ENCODE measurements around the gene MYCBPAP.
A peak's percentile ranks its signal among the peaks of the same experiment; 100 is the strongest.

Gene MYCBPAP

DNA sequence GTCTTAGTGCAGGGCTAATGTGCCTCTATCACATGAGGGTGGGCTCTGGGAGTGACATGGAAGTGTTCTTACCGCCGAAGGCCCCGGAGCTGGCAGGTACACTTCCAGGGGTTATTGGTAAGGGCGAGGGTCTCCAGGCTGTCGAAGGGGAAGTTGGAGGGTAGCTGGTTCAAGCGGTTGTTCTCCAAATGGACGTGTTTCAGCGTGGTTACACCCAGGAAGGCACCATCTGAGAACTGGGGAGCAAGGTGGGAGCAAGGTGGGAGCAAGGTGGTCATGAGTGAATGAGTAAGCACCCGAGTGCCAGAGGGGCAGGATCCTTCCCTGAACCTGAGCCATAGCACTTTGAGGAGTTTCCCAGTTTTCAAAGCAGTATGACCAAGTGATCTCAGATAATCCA, 42.6 kb upstream of the MYCBPAP start:
- Histone ChIP-seq H3K27ac (ENCODE audit: low read length) (no peak overlapping the region), H3K4me1 (ENCODE audit: control insufficient read depth in 1 of 2, insufficient read depth in 2 of 2, low read length in 2 of 2) (peaks cover 0 to 16% of the 10 kb centered on the region in 2 donors)

GRCh38 chr17:50466371-50467113, 41.7 kb upstream of the MYCBPAP start:
- Histone ChIP-seq H3K4me3 (ENCODE audit: low read depth in 1 of 2, low read length in 2 of 2) (no peak overlapping the region), H3K9me3 (ENCODE audit: control insufficient read depth in 1 of 2, low read length in 2 of 2) (no peaks in the 10 kb centered on the region), H3K27ac (ENCODE audit: low read length) (no peak overlapping the region), H3K36me3 (ENCODE audit: control insufficient read depth in 1 of 2, insufficient read depth in 2 of 2, low read length in 2 of 2) (peaks cover 0 to 9% of the 10 kb centered on the region in 2 donors), H3K27me3 (ENCODE audit: low read depth, low read length) (peaks cover 12% of the 10 kb centered on the region), H3K4me1 (ENCODE audit: control insufficient read depth in 1 of 2, insufficient read depth in 2 of 2, low read length in 2 of 2) (peaks cover 0 to 16% of the 10 kb centered on the region in 2 donors)

More for the DNA sequence above, 42.6 kb upstream of the MYCBPAP start:
- Histone ChIP-seq H3K9me3 (ENCODE audit: control insufficient read depth in 1 of 2, low read length in 2 of 2) (no peaks in the 10 kb centered on the region), H3K27me3 (ENCODE audit: low read depth, low read length) (peaks cover 12% of the 10 kb centered on the region), H3K36me3 (ENCODE audit: control insufficient read depth in 1 of 2, insufficient read depth in 2 of 2, low read length in 2 of 2) (peaks cover 0 to 11% of the 10 kb centered on the region in 2 donors), H3K4me3 (ENCODE audit: low read depth in 1 of 2, low read length in 2 of 2) (no peak overlapping the region)

- H3K9me3 ChIP-seq (ENCODE audit: control insufficient read depth in 1 of 2, low read length in 2 of 2), result no peaks in the 10 kb centered on the region
- H3K27ac ChIP-seq (ENCODE audit: low read length), result no peak overlapping the region
- no peak overlapping the region for H3K4me3 ChIP-seq (ENCODE audit: low read depth in 1 of 2, low read length in 2 of 2)
- H3K4me1 ChIP-seq (ENCODE audit: control insufficient read depth in 1 of 2, insufficient read depth in 2 of 2, low read length in 2 of 2), result peaks cover 0 to 16% of the 10 kb centered on the region in 2 donors
- peaks cover 12% of the 10 kb centered on the region for H3K27me3 ChIP-seq (ENCODE audit: low read depth, low read length)
- peaks cover 0 to 7% of the 10 kb centered on the region in 2 donors for H3K36me3 ChIP-seq (ENCODE audit: control insufficient read depth in 1 of 2, insufficient read depth in 2 of 2, low read length in 2 of 2)
Observed at GRCh38 chr17:50467114-50467854, 41.0 kb upstream of the MYCBPAP start.

- Histone ChIP-seq H3K36me3 (ENCODE audit: control insufficient read depth in 1 of 2, insufficient read depth in 2 of 2, low read length in 2 of 2) (peaks cover 0 to under 1% of the 10 kb centered on the region in 2 donors), H3K27ac (ENCODE audit: low read length) (no peak overlapping the region), H3K4me3 (ENCODE audit: low read depth in 1 of 2, low read length in 2 of 2) (no peak overlapping the region)
Observed at GRCh38 chr17:50467855-50468303, 40.4 kb upstream of the MYCBPAP start.

GRCh38 chr17:50468304-50469207, 39.7 kb upstream of the MYCBPAP start, which contains the start of gene CHAD:
TSS of gene CHAD (minus strand) at chr17:50468880. CDS start at chr17:50468813, 67 bp downstream.
- Histone ChIP-seq H3K4me1 (ENCODE audit: control insufficient read depth in 1 of 2, insufficient read depth in 2 of 2, low read length in 2 of 2) (peaks cover 0 to 16% of the 10 kb centered on the region in 2 donors), H3K27ac (ENCODE audit: low read length) (no peak within 1 kb of the TSS), H3K4me3 (ENCODE audit: low read depth in 1 of 2, low read length in 2 of 2) (peak within 1 kb of the TSS; percentile 26 to 56), H3K27me3 (ENCODE audit: low read depth, low read length) (peaks cover 12% of the 10 kb centered on the region), H3K36me3 (ENCODE audit: control insufficient read depth in 1 of 2, insufficient read depth in 2 of 2, low read length in 2 of 2) (no peaks in the 10 kb centered on the region), H3K9me3 (ENCODE audit: control insufficient read depth in 1 of 2, low read length in 2 of 2) (no peaks in the 10 kb centered on the region)

More at GRCh38 chr17:50467855-50468303, 40.4 kb upstream of the MYCBPAP start:
- Histone ChIP-seq H3K27me3 (ENCODE audit: low read depth, low read length) (peaks cover 12% of the 10 kb centered on the region), H3K4me1 (ENCODE audit: control insufficient read depth in 1 of 2, insufficient read depth in 2 of 2, low read length in 2 of 2) (peaks cover 0 to 16% of the 10 kb centered on the region in 2 donors), H3K9me3 (ENCODE audit: control insufficient read depth in 1 of 2, low read length in 2 of 2) (no peaks in the 10 kb centered on the region)

DNA sequence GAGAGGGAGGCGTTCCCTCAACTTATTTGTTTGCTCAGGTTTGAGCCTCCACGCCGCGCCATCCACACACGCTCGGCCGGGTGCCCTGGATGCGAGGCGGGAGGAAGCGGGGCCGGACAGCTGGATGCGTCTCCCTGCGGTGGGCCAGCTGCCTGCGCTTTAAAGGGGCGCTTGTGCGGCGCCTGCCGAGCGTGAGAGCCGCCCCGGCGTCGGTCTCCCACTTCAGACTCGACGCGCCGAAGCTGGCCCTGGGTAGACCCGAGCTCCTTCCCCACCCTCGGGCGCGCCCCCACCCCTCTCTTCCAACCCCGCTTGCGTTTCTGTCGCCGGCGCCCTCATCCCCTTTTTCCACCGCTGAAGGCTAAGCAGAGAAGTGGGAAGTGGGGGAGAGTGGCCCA, 39.0 kb upstream of the MYCBPAP start:
- Histone ChIP-seq H3K4me1 (ENCODE audit: control insufficient read depth in 1 of 2, insufficient read depth in 2 of 2, low read length in 2 of 2) (peaks cover 0 to 16% of the 10 kb centered on the region in 2 donors), H3K27me3 (ENCODE audit: low read depth, low read length) (peaks cover 12% of the 10 kb centered on the region), H3K36me3 (ENCODE audit: control insufficient read depth in 1 of 2, insufficient read depth in 2 of 2, low read length in 2 of 2) (no peaks in the 10 kb centered on the region), H3K4me3 (ENCODE audit: low read depth in 1 of 2, low read length in 2 of 2) (peak overlapping the region; percentile 7 to 56), H3K9me3 (ENCODE audit: control insufficient read depth in 1 of 2, low read length in 2 of 2) (no peaks in the 10 kb centered on the region), H3K27ac (ENCODE audit: low read length) (no peak overlapping the region)

DNA sequence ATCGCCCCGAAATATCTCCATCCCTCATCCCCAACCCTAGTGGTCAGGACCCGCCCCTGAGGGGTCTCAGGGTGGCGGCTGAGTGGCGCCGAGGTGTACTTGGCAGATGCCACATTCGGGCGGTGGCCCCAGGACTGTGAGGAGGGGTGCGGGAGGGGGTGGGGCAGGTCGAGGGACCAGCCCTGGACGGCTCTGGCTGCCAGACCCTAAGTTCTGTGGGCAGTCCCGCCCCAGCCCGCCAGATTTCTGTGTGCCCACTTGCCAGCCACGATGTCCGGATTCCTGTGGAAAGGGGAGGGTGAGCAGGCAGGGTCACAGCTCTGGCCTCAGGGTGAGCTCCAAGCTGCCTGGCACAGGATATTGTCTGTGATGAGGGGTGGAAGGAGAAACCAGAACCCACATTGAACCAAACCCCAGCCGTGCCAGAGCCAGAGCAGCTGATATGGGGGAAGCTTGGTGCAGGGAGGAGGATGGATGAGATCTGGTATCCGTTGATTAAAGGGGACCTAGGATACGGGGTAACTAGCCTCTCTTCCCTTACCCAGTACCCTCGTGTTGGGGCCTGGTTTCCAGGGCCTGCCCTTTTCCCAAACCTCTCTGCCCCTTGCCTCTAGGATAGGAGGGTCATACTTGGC, 38.5 kb upstream of the MYCBPAP start:
- H3K4me3 ChIP-seq (ENCODE audit: low read depth in 1 of 2, low read length in 2 of 2), result no peak overlapping the region
- H3K27ac ChIP-seq (ENCODE audit: low read length), result no peak overlapping the region
- peaks cover 0 to 16% of the 10 kb centered on the region in 2 donors for H3K4me1 ChIP-seq (ENCODE audit: control insufficient read depth in 1 of 2, insufficient read depth in 2 of 2, low read length in 2 of 2)
- H3K36me3 ChIP-seq (ENCODE audit: control insufficient read depth in 1 of 2, insufficient read depth in 2 of 2, low read length in 2 of 2), result no peaks in the 10 kb centered on the region
- peaks cover 12% of the 10 kb centered on the region for H3K27me3 ChIP-seq (ENCODE audit: low read depth, low read length)
- no peaks in the 10 kb centered on the region for H3K9me3 ChIP-seq (ENCODE audit: control insufficient read depth in 1 of 2, low read length in 2 of 2)

GRCh38 chr17:50470426-50470825, 37.8 kb upstream of the MYCBPAP start:
- Histone ChIP-seq H3K27ac (ENCODE audit: low read length) (no peak overlapping the region), H3K9me3 (ENCODE audit: control insufficient read depth in 1 of 2, low read length in 2 of 2) (no peaks in the 10 kb centered on the region), H3K4me3 (ENCODE audit: low read depth in 1 of 2, low read length in 2 of 2) (no peak overlapping the region), H3K27me3 (ENCODE audit: low read depth, low read length) (peaks cover 12% of the 10 kb centered on the region), H3K4me1 (ENCODE audit: control insufficient read depth in 1 of 2, insufficient read depth in 2 of 2, low read length in 2 of 2) (peaks cover 0 to 16% of the 10 kb centered on the region in 2 donors), H3K36me3 (ENCODE audit: control insufficient read depth in 1 of 2, insufficient read depth in 2 of 2, low read length in 2 of 2) (no peaks in the 10 kb centered on the region)

DNA sequence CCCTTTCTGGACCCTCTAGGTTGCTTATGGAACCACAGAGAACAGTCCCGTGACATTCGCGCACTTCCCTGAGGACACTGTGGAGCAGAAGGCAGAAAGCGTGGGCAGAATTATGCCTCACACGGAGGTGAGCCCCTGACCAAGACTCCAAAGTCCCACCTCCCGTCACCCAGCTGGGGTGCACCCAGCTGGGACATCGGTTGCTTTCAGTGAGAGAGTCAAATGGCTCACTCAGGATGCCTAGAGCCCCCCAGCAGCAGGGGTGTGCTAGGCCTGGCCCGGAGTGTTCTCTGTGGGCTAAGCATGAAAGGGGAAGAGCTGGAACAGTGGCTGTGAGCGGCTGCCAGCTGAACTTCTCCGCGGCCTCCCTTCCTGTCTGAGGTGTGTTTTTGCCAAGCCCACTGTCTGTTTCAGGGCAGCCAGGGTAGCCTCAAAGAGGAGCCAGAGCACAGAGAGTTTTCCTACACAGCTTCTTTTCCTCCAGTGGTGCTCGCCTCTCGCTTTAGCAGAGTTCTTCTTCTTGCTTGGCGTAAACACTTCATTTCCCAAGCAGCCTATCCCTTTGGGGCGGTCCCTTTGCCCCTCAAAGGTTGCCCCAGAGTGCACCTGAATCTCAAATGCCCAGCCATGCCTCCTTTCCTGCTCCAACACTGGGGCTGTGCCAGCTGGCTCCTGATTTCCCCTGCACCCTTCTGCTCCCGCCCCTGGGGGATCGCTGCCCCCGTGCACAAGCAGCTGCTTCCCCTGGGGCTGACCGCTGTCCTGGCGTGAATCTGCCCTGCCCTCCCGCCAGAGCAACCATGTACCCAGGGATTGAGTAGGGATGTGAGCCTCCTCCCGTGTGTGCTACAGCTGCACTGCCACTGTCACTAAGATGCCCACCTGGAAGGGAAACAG, 37.0 kb upstream of the MYCBPAP start:
- Histone ChIP-seq H3K4me1 (ENCODE audit: control insufficient read depth in 1 of 2, insufficient read depth in 2 of 2, low read length in 2 of 2) (peaks cover 0 to 16% of the 10 kb centered on the region in 2 donors), H3K36me3 (ENCODE audit: control insufficient read depth in 1 of 2, insufficient read depth in 2 of 2, low read length in 2 of 2) (no peaks in the 10 kb centered on the region), H3K4me3 (ENCODE audit: low read depth in 1 of 2, low read length in 2 of 2) (no peak overlapping the region), H3K27me3 (ENCODE audit: low read depth, low read length) (peaks cover 12% of the 10 kb centered on the region), H3K27ac (ENCODE audit: low read length) (no peak overlapping the region), H3K9me3 (ENCODE audit: control insufficient read depth in 1 of 2, low read length in 2 of 2) (no peaks in the 10 kb centered on the region)

- no peak overlapping the region for H3K4me3 ChIP-seq (ENCODE audit: low read depth in 1 of 2, low read length in 2 of 2)
- no peaks in the 10 kb centered on the region for H3K36me3 ChIP-seq (ENCODE audit: control insufficient read depth in 1 of 2, insufficient read depth in 2 of 2, low read length in 2 of 2)
- peaks cover 0 to 16% of the 10 kb centered on the region in 2 donors for H3K4me1 ChIP-seq (ENCODE audit: control insufficient read depth in 1 of 2, insufficient read depth in 2 of 2, low read length in 2 of 2)
- H3K27me3 ChIP-seq (ENCODE audit: low read depth, low read length), result peaks cover 12% of the 10 kb centered on the region
- no peak overlapping the region for H3K27ac ChIP-seq (ENCODE audit: low read length)
- no peaks in the 10 kb centered on the region for H3K9me3 ChIP-seq (ENCODE audit: control insufficient read depth in 1 of 2, low read length in 2 of 2)
Observed at GRCh38 chr17:50472286-50472685, 36.0 kb upstream of the MYCBPAP start.

Data from muscle layer of duodenum (tissue), 2 donors.